Fibroblast of lung (primary cell): ENCODE results near the gene ZNF273. TPM values are rescaled to one million over a fixed set of nuclear protein-coding genes. Genes with fewer than 3 reads are reported as not detected.
A peak's percentile ranks its signal among the peaks of the same experiment; 100 is the strongest.
"Not testable (repeated sequence)": the region's sequence is repeated elsewhere in the genome, so short reads cannot be mapped to it uniquely, and the experiment has no call there.

ENCODE experiments used
- DNase-seq, 2 donors: peaks; one replicate each; pipeline versions ENCODE4 v3.0.0 to v3.0.0-alpha.2; 2010; ENCODE audit warnings: low read depth in 2 of 2
- H2AFZ ChIP-seq: 2 replicates; pipeline ENCODE4 v1.5.1; 2012; ENCODE audit warnings: low read length, control low read depth, inconsistent platforms
- H3K27ac ChIP-seq: 2 replicates; pipeline ENCODE4 v1.5.1; 2011; ENCODE audit warnings: low read length, control low read depth; ENCODE audit not compliant: insufficient read depth
- H3K27me3 ChIP-seq: 2 replicates; pipeline ENCODE4 v1.5.1; 2011; ENCODE audit warnings: mild to moderate bottlenecking, low read length; ENCODE audit not compliant: control insufficient read depth, insufficient read depth
- H3K36me3 ChIP-seq: 2 replicates; pipeline ENCODE4 v1.5.1; 2011; ENCODE audit warnings: low read length; ENCODE audit not compliant: control insufficient read depth, insufficient read depth
- H3K4me1 ChIP-seq: 2 replicates; pipeline ENCODE4 v1.5.1; 2011; ENCODE audit warnings: low read length; ENCODE audit not compliant: control insufficient read depth, insufficient read depth; ENCODE audit errors: extremely low read depth
- H3K4me2 ChIP-seq: 2 replicates; pipeline ENCODE4 v1.5.1; 2011; ENCODE audit warnings: low read length, control low read depth; ENCODE audit not compliant: insufficient read depth; ENCODE audit errors: extremely low read depth
- H3K4me3 ChIP-seq, 4 experiments: fragments of 200-600 bp in 1 of 4; sonication (generic) in 1 of 4; replicated peaks in 1 of 4; 2 replicates each; pipeline ENCODE4 v1.5.1; 2011 to 2016; ENCODE audit warnings: low read length in 4 of 4, low read depth in 3 of 4, mild to moderate bottlenecking in 3 of 4, control low read depth in 2 of 4, inconsistent platforms in 1 of 4, mixed read lengths in 1 of 4; ENCODE audit not compliant: insufficient read depth in 1 of 4; ENCODE audit errors: control extremely low read depth in 1 of 4
- H3K79me2 ChIP-seq: 2 replicates; pipeline ENCODE4 v1.5.1; 2012; ENCODE audit warnings: mild to moderate bottlenecking, low read length, inconsistent platforms; ENCODE audit not compliant: control insufficient read depth, insufficient read depth
- H3K9ac ChIP-seq: 2 replicates; pipeline ENCODE4 v1.5.1; 2011; ENCODE audit warnings: mild to moderate bottlenecking, low read length, control low read depth; ENCODE audit not compliant: insufficient read depth
- H3K9me3 ChIP-seq: 2 replicates; pipeline ENCODE4 v1.5.1; 2012; ENCODE audit warnings: low read depth, low read length; ENCODE audit not compliant: control insufficient read depth, insufficient read depth
- H4K20me1 ChIP-seq: 2 replicates; pipeline ENCODE4 v1.5.1; 2011; ENCODE audit warnings: low read length; ENCODE audit not compliant: control insufficient read depth, insufficient read depth; ENCODE audit errors: extremely low read depth
- EZH2 ChIP-seq: IDR thresholded peaks from 2 replicates; pipeline ENCODE4 v1.5.1; 2012; ENCODE audit warnings: low read length, control low read depth, mild to moderate bottlenecking; ENCODE audit errors: missing control alignments
- polyA plus RNA-seq, 2 donors: library from polyadenylated mRNA; depleted of rRNA in 1 of 2; stranded (reverse) in 1 of 2; unstranded in 1 of 2; fragments of >200 nt; gene quantifications; 2 replicates each; pipeline ENCODE4 v1.2.1, GENCODE V29; 2011 to 2012; ENCODE audit warnings: missing spikeins in 1 of 2
- total RNA-seq: library from RNA; depleted of rRNA; stranded (reverse); fragments of >200 nt; gene quantifications from 2 replicates; pipeline ENCODE4 v1.2.1, GENCODE V29; 2014
- TF ChIP-seq, protein P1 (sequence below), 2 donors: IDR thresholded peaks in 1 of 2; conservative IDR thresholded peaks in 1 of 2; 1 replicate in 1 of 2; 2 replicates in 1 of 2; pipeline ENCODE4 v1.5.1; 2011 to 2012; ENCODE audit warnings: low read length in 2 of 2, control low read depth in 1 of 2, inconsistent platforms in 1 of 2, low read depth in 1 of 2, mild to moderate bottlenecking in 1 of 2

Gene ZNF273
- total and polyA plus RNA-seq, 2 donors (not counting 1 experiment from before 2014, with no cell fraction given): 2.1 to 3.1 TPM

DNA sequence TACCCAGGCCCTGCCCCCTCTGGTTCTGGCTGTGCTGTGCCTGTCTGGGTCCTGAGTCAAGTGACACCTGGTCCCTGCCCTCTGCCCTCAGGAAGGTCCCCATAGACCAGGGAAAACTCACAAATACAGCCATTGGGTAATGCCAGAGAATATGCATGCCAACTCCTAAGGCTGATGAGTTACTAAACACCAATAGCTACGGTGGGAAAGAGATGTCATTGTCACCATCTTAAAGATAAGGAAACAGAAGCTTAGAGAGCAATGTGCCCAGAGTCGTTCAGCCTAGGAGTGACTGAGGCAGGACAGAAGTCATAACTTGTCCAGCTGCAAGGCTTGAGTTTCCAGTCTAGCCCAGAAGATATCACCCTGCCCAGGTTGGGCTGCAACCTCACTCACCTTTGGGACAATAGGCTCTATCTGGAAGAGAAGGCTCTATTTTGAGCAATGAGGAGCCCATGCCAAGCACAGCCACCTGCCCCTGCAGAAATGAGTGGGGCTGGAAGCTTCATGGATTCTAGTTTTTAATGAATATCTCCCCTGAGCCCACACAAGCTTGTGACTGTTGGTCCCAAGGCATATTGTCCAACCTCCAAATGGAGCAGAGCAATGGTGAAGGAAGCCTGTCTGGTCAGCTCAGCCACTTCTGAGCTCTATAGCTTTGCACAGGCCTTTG is 42.6 kb downstream of the ZNF273 start:
- no peak overlapping the region for H3K4me2 ChIP-seq
- no peak overlapping the region for H3K27ac ChIP-seq
- peaks cover 9% of the 10 kb centered on the region for H3K27me3 ChIP-seq
- DNase-seq: no peak
- no peaks in the 10 kb centered on the region for H3K4me1 ChIP-seq
- H3K9ac ChIP-seq: no peak overlapping the region
- H3K4me3 ChIP-seq: no peak overlapping the region
- no peaks in the 10 kb centered on the region for H3K36me3 ChIP-seq
- no peak overlapping the region for H2AFZ ChIP-seq
- no peaks in the 10 kb centered on the region for H4K20me1 ChIP-seq
- no peaks in the 10 kb centered on the region for H3K9me3 ChIP-seq
- TF ChIP-seq, protein P1, sequence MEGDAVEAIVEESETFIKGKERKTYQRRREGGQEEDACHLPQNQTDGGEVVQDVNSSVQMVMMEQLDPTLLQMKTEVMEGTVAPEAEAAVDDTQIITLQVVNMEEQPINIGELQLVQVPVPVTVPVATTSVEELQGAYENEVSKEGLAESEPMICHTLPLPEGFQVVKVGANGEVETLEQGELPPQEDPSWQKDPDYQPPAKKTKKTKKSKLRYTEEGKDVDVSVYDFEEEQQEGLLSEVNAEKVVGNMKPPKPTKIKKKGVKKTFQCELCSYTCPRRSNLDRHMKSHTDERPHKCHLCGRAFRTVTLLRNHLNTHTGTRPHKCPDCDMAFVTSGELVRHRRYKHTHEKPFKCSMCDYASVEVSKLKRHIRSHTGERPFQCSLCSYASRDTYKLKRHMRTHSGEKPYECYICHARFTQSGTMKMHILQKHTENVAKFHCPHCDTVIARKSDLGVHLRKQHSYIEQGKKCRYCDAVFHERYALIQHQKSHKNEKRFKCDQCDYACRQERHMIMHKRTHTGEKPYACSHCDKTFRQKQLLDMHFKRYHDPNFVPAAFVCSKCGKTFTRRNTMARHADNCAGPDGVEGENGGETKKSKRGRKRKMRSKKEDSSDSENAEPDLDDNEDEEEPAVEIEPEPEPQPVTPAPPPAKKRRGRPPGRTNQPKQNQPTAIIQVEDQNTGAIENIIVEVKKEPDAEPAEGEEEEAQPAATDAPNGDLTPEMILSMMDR (conservative IDR thresholded peaks at IDR 0.05 in 1 of 2, IDR thresholded peaks at IDR 0.05 in 1 of 2; ENCODE audit: low read depth in 1 of 2, low read length in 2 of 2): no peak
- no peak for TF ChIP-seq EZH2
- no peaks in the 10 kb centered on the region for H3K79me2 ChIP-seq

DNA sequence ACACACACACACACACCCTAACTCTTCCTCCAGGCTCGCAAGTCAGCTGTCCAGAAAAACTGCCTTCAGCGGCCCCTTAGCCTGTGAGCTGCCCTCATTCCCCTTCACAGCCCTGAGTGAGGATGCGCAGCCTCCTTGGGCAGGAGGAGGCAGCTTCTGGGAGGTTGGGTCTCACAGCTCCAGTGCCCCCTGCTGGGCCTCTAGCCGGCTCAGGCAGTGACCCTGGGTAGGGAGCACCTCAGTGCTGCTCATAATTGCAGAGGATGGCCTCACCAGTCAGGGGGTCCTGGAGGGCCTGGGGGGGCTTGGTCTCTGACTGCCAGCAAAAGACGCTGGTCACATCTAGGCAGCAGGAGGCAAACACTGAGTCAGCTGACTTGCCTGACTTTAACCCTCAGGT is 43.7 kb downstream of the ZNF273 start:
- no peaks in the 10 kb centered on the region for H3K4me1 ChIP-seq
- H3K79me2 ChIP-seq: no peaks in the 10 kb centered on the region
- H3K9me3 ChIP-seq: no peaks in the 10 kb centered on the region
- H2AFZ ChIP-seq: no peak overlapping the region
- H3K27me3 ChIP-seq: peaks cover 9% of the 10 kb centered on the region
- H3K4me3 ChIP-seq: no peak overlapping the region
- H3K9ac ChIP-seq: no peak overlapping the region
- no peaks in the 10 kb centered on the region for H3K36me3 ChIP-seq
- no peak overlapping the region for H3K27ac ChIP-seq
- peak; percentile 4 to 9 for DNase-seq
- no peaks in the 10 kb centered on the region for H4K20me1 ChIP-seq
- no peak for TF ChIP-seq EZH2
- TF ChIP-seq, protein P1 (conservative IDR thresholded peaks at IDR 0.05 in 1 of 2, IDR thresholded peaks at IDR 0.05 in 1 of 2; ENCODE audit: low read depth in 1 of 2, low read length in 2 of 2): peak in 1 of 2 donors; percentile 20
- H3K4me2 ChIP-seq: no peak overlapping the region

DNA sequence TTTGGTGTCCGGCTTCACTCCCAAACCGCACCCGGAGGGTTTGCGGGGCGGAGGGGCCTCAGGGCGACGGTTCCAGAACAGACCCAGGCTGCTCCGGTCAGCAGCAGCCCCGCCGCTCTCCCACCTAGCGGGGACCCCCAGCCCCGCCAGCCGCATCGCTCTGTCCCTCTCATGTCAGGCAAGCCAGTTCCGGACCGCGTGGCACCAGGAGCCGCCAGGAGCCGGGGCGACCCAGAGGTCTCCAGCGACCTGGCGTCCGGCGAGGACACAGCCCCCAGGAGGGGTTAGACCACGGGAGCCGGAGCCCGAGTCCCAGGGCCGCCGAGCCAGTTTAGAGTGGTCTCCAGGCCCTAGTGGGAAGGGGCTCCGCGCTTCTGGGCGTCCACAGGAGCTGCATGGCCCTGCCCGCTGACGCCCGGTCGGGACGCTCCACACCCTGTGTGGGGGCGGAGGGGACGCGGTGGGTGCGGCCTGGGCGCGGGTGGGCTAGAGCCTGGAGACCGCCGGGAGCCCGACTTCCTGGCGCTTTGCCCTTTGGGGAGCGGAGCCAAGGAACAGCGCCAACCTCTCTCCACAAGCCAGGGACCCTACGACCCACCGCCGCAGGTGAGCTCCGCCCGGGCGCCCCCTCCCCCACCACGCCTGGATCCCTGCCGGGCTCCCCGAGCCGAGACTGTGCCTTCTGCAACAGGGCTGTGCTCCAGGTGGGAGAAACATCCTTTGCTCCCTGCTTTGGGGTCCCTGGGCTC is 44.4 kb downstream of the ZNF273 start:
- Histone ChIP-seq H3K4me3 (peak overlapping the region in 1 of 4 experiments; percentile 37), H3K36me3 (no peaks in the 10 kb centered on the region), H3K27me3 (peaks cover 9% of the 10 kb centered on the region), H3K9me3 (no peaks in the 10 kb centered on the region), H3K27ac (no peak overlapping the region), H3K4me2 (no peak overlapping the region), H2AFZ (no peak overlapping the region), H3K79me2 (no peaks in the 10 kb centered on the region), H3K9ac (no peak overlapping the region), H3K4me1 (no peaks in the 10 kb centered on the region), H4K20me1 (no peaks in the 10 kb centered on the region)
- TF ChIP-seq, protein P1 (conservative IDR thresholded peaks at IDR 0.05 in 1 of 2, IDR thresholded peaks at IDR 0.05 in 1 of 2; ENCODE audit: low read depth in 1 of 2, low read length in 2 of 2): no peak
- TF ChIP-seq EZH2: no peak
- DNase-seq: no peak

DNA sequence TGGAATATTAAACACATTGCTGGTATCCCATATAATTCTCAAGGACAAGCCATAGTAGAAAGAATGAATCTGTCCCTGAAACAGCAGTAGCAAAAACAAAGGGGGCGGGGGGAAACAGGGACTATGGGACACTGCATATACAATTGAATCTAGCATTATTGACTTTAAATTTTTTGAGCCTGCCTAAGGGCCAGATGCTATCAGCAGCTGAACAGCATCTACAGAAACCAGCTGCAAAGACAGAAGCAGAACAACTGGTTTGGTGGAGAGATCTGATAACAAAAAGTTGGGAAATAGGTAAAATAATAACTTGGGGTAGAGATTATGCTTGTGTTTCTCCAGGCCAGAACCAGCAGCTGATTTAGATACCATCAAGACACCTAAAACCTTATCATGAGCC is 45.7 kb downstream of the ZNF273 start:
- H4K20me1 ChIP-seq, H3K9me3 ChIP-seq, H3K79me2 ChIP-seq, H3K27me3 ChIP-seq, H2AFZ ChIP-seq, H3K4me3 ChIP-seq, H3K4me2 ChIP-seq, H3K27ac ChIP-seq, H3K36me3 ChIP-seq, DNase-seq, H3K9ac ChIP-seq, H3K4me1 ChIP-seq: not testable (repeated sequence)
